GM13977 (cell line): Measurements from ENCODE around the gene MTMR3.
A peak's percentile ranks its signal among the peaks of the same experiment; 100 is the strongest.

Experiments
- DNase-seq: peaks from one replicate; pipeline ENCODE4 v3.0.0; 2012; ENCODE audit warnings: low spot score
- CTCF ChIP-seq: IDR thresholded peaks from 2 replicates; pipeline ENCODE4 v1.5.1; 2012; ENCODE audit warnings: mild to moderate bottlenecking, control low read depth; ENCODE audit not compliant: insufficient read depth; ENCODE audit errors: extremely low read depth, missing control alignments
- in situ Hi-C: fragments of 300-500 bp; cut with MboI; formaldehyde crosslinking; loops from one replicate; pipeline ENCODE4 v1.12.0; 2022; ENCODE audit warnings: low sequenced_read_pairs, low pct_unique_long_range_greater_than_20kb, mixed read lengths, inconsistent platforms; ENCODE audit not compliant: unreplicated experiment

The MTMR3 gene

GRCh38 chr22:30074147-30074546 is 191.2 kb downstream of the MTMR3 start:
- in situ Hi-C loops: no loop called here
- no peak for DNase-seq
- TF ChIP-seq CTCF: no peak

GRCh38 chr22:30074994-30075393 is 192.0 kb downstream of the MTMR3 start:
- no peak for DNase-seq
- in situ Hi-C loops: no loop called here
- TF ChIP-seq CTCF: no peak

- no peak for TF ChIP-seq CTCF
- in situ Hi-C loops: no loop called here
- no peak for DNase-seq
Measured at GRCh38 chr22:30077279-30077880, 194.4 kb downstream of the MTMR3 start.

GRCh38 chr22:30078320-30079311 is 195.6 kb downstream of the MTMR3 start:
- no peak for TF ChIP-seq CTCF
- DNase-seq: peak; percentile 68
- in situ Hi-C loops: no loop called here

GRCh38 chr22:30079952-30080533 is 197.1 kb downstream of the MTMR3 start, which contains the start of gene HORMAD2:
Gene HORMAD2, plus strand, starts transcription at chr22:30080464. Its CDS starts 13,489 bp downstream, at chr22:30093953.
- no peak for TF ChIP-seq CTCF
- in situ Hi-C loops: no loop called here
- DNase-seq: no peak
